HG03469 (cell line): ENCODE data around the gene PTX4.

Source experiments
- ATAC-seq: cut with Tn5 transposase; IDR thresholded peaks from one replicate; pipeline ENCODE4 v1.9.1; 2021; ENCODE audit warnings: mild to moderate bottlenecking, moderate library complexity, moderate number of reproducible peaks; ENCODE audit not compliant: unreplicated experiment

The PTX4 gene

GRCh38 chr16:1524366-1524765 is 35.6 kb upstream of the PTX4 start:
- no peak for ATAC-seq

- ATAC-seq, result no peak
Observed at GRCh38 chr16:1523581-1524245, 35.0 kb upstream of the PTX4 start.

- ATAC-seq, result no peak
Observed at GRCh38 chr16:1520461-1520860, 31.7 kb upstream of the PTX4 start.

GRCh38 chr16:1519831-1520230 is 31.1 kb upstream of the PTX4 start:
- no peak for ATAC-seq

- ATAC-seq, result no peak
Observed at GRCh38 chr16:1518626-1519135, 29.9 kb upstream of the PTX4 start.

- no peak for ATAC-seq
Observed at GRCh38 chr16:1514507-1514906, 25.8 kb upstream of the PTX4 start.

GRCh38 chr16:1512774-1513173 is 24.0 kb upstream of the PTX4 start:
- no peak for ATAC-seq

GRCh38 chr16:1511662-1512569 is 23.2 kb upstream of the PTX4 start:
- no peak for ATAC-seq

GRCh38 chr16:1510941-1511351 is 22.2 kb upstream of the PTX4 start:
- no peak for ATAC-seq

- ATAC-seq, result no peak
Observed at GRCh38 chr16:1510272-1510671, 21.5 kb upstream of the PTX4 start.

GRCh38 chr16:1509307-1510221 is 20.8 kb upstream of the PTX4 start:
- ATAC-seq, result no peak

- no peak for ATAC-seq
Observed at GRCh38 chr16:1508494-1509187, 19.9 kb upstream of the PTX4 start.

GRCh38 chr16:1506494-1507213 is 17.9 kb upstream of the PTX4 start:
- no peak for ATAC-seq

GRCh38 chr16:1505912-1506311 is 17.2 kb upstream of the PTX4 start:
- ATAC-seq, result no peak

GRCh38 chr16:1505073-1505844 is 16.5 kb upstream of the PTX4 start:
- ATAC-seq, result no peak

GRCh38 chr16:1503110-1503955 is 14.6 kb upstream of the PTX4 start:
- ATAC-seq, result no peak

GRCh38 chr16:1502092-1503004 is 13.6 kb upstream of the PTX4 start:
- ATAC-seq, result no peak
